Loucy (cell line): ENCODE data around the gene PLCH1.

Experiments used
- EZH2phosphoT487 ChIP-seq: fragments of 200-600 bp; IDR thresholded peaks from 2 replicates; pipeline ENCODE4 v1.6.1; 2018; ENCODE audit warnings: antibody characterized with exemption, mild to moderate bottlenecking, moderate library complexity, borderline replicate concordance
- TF ChIP-seq, protein P1 (sequence below): fragments of 200-600 bp; sonication (generic); conservative IDR thresholded peaks from 2 replicates; pipeline ENCODE4 v1.5.1; 2014; ENCODE audit warnings: mild to moderate bottlenecking, antibody characterized with exemption, low read length

- TF ChIP-seq, protein P1, sequence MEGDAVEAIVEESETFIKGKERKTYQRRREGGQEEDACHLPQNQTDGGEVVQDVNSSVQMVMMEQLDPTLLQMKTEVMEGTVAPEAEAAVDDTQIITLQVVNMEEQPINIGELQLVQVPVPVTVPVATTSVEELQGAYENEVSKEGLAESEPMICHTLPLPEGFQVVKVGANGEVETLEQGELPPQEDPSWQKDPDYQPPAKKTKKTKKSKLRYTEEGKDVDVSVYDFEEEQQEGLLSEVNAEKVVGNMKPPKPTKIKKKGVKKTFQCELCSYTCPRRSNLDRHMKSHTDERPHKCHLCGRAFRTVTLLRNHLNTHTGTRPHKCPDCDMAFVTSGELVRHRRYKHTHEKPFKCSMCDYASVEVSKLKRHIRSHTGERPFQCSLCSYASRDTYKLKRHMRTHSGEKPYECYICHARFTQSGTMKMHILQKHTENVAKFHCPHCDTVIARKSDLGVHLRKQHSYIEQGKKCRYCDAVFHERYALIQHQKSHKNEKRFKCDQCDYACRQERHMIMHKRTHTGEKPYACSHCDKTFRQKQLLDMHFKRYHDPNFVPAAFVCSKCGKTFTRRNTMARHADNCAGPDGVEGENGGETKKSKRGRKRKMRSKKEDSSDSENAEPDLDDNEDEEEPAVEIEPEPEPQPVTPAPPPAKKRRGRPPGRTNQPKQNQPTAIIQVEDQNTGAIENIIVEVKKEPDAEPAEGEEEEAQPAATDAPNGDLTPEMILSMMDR, result peak; percentile 48
- TF ChIP-seq EZH2phosphoT487, result no peak
Observed at GRCh38 chr3:155491696-155492095, 253.2 kb downstream of the PLCH1 start.
